ENCODE measurements around the gene CCDC8.

Gene CCDC8

DNA sequence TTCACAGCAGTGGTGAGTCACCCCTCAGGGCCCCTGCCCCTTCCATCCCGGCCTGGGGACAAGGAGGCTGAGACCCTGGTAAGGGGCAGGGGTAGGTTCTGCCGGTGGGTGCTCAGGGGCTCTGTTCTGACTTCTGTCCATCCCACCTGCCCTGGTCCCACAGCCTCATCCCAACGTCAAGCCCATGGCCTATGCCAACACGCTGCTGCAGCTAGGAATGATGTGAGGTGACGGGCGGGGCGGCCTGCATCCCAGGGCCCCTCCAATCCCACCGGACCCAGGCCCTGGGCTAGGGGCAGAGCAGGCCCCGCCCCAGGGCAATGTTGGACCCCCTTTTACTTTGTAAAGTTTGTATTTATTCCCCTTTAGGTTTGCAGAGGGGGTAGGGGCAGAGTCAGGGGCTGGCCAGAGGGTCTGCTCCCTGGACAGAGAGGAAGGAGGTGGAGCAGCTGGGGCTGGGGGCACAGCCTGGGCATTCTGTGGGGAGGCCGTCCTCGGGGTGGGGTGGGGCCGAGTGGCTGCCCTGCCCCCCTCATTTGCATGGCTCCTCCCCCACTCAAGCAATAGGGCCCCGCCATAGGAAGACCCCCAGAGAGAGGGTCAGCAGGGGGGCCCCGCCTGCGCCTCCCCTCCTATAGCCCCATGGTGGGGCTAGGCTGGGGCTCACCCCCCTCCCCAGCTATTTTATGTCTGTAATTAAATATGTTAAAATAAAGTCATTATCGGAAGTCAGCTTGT, 23.1 kb downstream of the CCDC8 start:
- DNase-seq (ENCODE audit: low read depth) = no peak
- TF ChIP-seq, protein P1, sequence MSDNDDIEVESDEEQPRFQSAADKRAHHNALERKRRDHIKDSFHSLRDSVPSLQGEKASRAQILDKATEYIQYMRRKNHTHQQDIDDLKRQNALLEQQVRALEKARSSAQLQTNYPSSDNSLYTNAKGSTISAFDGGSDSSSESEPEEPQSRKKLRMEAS (IDR thresholded peaks at IDR 0.05; ENCODE audit: low read depth, low read length) = no peak
- no peak overlapping the region for H3K4me3 ChIP-seq (ENCODE audit: low read depth, low read length)

DNA sequence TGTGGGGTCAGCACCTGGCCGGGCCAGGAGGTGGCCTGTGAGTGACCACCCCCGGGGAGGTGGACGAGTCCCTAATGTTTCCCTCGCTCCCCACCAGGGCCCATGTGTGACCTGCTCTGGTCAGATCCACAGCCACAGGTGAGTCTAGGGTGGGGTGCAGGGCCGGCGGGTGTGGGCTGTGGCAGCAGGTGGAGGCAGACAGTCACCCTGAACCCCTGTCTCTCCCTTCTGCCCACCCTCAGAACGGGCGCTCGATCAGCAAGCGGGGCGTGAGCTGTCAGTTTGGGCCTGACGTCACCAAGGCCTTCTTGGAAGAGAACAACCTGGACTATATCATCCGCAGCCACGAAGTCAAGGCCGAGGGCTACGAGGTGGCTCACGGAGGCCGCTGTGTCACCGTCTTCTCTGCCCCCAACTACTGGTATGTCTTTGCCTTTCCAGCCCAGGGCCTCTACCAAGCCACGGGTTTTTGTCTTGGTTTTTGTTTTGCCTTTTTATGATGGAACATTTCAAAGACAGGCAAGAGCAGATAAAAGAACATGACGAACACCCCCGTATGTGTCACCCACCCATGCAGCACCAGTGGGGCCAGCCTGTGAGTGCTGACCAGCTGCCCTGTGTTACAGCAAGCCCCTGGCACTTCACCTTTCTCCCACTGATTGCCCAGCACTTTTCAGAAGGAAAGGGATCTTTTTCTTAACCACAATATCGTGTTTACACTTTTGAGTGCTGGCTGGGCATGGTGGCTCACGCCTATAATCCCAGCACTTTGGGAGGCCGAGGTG, 24.9 kb downstream of the CCDC8 start:
- no peak for DNase-seq (ENCODE audit: low read depth)
- TF ChIP-seq, protein P2, sequence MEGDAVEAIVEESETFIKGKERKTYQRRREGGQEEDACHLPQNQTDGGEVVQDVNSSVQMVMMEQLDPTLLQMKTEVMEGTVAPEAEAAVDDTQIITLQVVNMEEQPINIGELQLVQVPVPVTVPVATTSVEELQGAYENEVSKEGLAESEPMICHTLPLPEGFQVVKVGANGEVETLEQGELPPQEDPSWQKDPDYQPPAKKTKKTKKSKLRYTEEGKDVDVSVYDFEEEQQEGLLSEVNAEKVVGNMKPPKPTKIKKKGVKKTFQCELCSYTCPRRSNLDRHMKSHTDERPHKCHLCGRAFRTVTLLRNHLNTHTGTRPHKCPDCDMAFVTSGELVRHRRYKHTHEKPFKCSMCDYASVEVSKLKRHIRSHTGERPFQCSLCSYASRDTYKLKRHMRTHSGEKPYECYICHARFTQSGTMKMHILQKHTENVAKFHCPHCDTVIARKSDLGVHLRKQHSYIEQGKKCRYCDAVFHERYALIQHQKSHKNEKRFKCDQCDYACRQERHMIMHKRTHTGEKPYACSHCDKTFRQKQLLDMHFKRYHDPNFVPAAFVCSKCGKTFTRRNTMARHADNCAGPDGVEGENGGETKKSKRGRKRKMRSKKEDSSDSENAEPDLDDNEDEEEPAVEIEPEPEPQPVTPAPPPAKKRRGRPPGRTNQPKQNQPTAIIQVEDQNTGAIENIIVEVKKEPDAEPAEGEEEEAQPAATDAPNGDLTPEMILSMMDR (IDR thresholded peaks at IDR 0.05; ENCODE audit: low read depth, low read length) = no peak
- TF ChIP-seq POLR2A (IDR thresholded peaks at IDR 0.05; ENCODE audit: extremely low read depth, insufficient read length) = no peak
- no peak for TF ChIP-seq MYC (IDR thresholded peaks at IDR 0.05; ENCODE audit: low read depth, low read length)
- TF ChIP-seq, protein P1 (IDR thresholded peaks at IDR 0.05; ENCODE audit: low read depth, low read length) = no peak
- no peak overlapping the region for H3K4me3 ChIP-seq (ENCODE audit: low read depth, low read length)

DNA sequence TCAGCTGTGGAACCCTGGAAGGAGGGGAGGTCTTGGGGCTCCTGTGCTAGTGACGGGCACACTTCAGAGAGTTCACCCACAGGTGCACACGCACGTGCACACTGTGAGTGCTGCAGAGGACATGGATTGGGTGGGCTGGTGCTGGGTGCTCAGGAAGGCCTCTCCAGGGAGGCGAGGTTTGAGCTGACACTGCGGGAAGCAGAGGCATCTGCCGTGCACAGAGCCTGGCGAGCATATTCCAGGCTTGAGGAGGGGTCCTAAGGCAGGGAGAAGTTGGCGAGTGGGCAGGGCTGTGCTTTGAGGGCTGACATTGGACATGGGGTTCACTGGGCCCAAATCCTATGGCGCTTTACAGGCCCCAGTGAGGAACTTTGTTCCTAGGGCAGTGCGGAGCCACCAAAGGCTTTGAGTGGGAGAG, 25.6 kb downstream of the CCDC8 start:
- DNase-seq (ENCODE audit: low read depth) = no peak
- TF ChIP-seq, protein P1 (IDR thresholded peaks at IDR 0.05; ENCODE audit: low read depth, low read length) = no peak
- TF ChIP-seq, protein P2 (IDR thresholded peaks at IDR 0.05; ENCODE audit: low read depth, low read length) = no peak
- no peak for TF ChIP-seq MYC (IDR thresholded peaks at IDR 0.05; ENCODE audit: low read depth, low read length)
- TF ChIP-seq POLR2A (IDR thresholded peaks at IDR 0.05; ENCODE audit: extremely low read depth, insufficient read length) = no peak
- no peak overlapping the region for H3K4me3 ChIP-seq (ENCODE audit: low read depth, low read length)

DNA sequence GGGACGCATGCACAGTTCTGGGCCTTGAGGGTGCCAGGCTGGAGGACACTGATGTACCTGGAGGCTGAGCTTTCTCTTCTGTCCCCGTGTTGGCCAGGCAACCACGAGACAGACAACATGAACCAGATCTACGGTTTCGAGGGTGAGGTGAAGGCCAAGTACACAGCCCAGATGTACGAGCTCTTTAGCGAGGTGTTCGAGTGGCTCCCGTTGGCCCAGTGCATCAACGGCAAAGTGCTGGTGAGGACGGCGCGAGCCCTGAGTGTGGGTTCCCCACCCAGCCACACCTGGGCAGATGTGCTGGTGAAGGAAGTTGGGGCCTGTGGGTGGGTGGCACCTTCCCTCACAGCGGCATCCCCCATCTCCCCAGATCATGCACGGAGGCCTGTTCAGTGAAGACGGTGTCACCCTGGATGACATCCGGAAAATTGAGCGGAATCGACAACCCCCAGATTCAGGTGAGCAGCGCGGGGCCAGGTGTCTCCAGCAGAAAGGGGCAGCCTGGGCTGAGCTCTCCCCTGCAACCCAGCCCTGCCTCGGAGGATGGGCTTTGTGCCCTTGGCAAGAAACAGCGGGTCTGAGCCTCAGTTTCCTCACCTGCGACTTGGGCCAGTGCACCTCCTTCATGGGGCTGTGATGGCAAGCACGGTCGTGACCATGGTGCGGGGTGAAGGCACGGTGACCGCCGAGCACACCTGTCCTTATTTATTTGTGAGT, 26.2 kb downstream of the CCDC8 start:
- peak; percentile 3 for DNase-seq (ENCODE audit: low read depth)
- TF ChIP-seq, protein P1 (IDR thresholded peaks at IDR 0.05; ENCODE audit: low read depth, low read length) = no peak
- TF ChIP-seq, protein P2 (IDR thresholded peaks at IDR 0.05; ENCODE audit: low read depth, low read length) = no peak
- TF ChIP-seq POLR2A (IDR thresholded peaks at IDR 0.05; ENCODE audit: extremely low read depth, insufficient read length) (no peak), MYC (IDR thresholded peaks at IDR 0.05; ENCODE audit: low read depth, low read length) (no peak)

DNA sequence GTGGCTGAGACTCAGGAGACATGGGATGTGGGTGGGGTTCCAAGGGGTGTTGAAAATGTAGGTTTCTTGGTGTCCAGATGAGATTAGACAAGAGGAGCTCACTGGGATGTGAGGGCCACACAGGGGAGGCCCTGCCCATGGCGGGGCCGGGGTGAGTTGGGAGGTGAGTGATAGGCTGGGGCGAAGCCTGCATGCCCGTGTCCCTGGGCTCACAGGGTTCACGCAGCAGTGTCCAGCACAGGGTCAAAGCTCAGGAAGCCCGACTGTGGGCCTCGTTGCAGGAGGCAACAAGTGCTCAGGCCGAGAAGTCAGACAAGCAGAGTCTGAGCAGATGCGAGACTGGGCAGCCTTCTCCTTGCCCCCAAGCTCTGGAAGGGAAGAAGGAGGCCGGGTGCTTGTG, 27.2 kb downstream of the CCDC8 start:
- no peak overlapping the region for H3K4me3 ChIP-seq (ENCODE audit: low read depth, low read length)
- DNase-seq (ENCODE audit: low read depth) = peak; percentile 4
- TF ChIP-seq MYC (IDR thresholded peaks at IDR 0.05; ENCODE audit: low read depth, low read length) = no peak
- TF ChIP-seq POLR2A (IDR thresholded peaks at IDR 0.05; ENCODE audit: extremely low read depth, insufficient read length) = no peak
- TF ChIP-seq, protein P2 (IDR thresholded peaks at IDR 0.05; ENCODE audit: low read depth, low read length) = no peak
- TF ChIP-seq, protein P1 (IDR thresholded peaks at IDR 0.05; ENCODE audit: low read depth, low read length) = no peak

More for the DNA sequence above, 26.2 kb downstream of the CCDC8 start:
- no peak overlapping the region for H3K4me3 ChIP-seq (ENCODE audit: low read depth, low read length)

All from NB4 (cell line).